Muscle layer of colon (tissue), 2 donors: Measurements from ENCODE around the gene ULK2.

Source experiments
- H3K27ac ChIP-seq: one replicate; pipeline ENCODE4 v1.7.0; 2013; ENCODE audit warnings: low read depth, mild to moderate bottlenecking, low read length, moderate library complexity
- H3K27me3 ChIP-seq, 2 donors: one replicate each; pipeline ENCODE4 v1.7.0; 2013; ENCODE audit warnings: low read length in 2 of 2, mild to moderate bottlenecking in 2 of 2; ENCODE audit not compliant: insufficient read depth in 2 of 2, control insufficient read depth in 1 of 2
- H3K36me3 ChIP-seq: one replicate; pipeline ENCODE4 v1.7.0; 2013; ENCODE audit warnings: mild to moderate bottlenecking, low read length; ENCODE audit not compliant: insufficient read depth
- H3K4me1 ChIP-seq: one replicate; pipeline ENCODE4 v1.7.0; 2013; ENCODE audit warnings: mild to moderate bottlenecking, low read length; ENCODE audit not compliant: insufficient read depth
- H3K4me3 ChIP-seq, 2 donors: one replicate each; pipeline ENCODE4 v1.7.0; 2013; ENCODE audit warnings: low read length in 2 of 2, low read depth in 1 of 2, mild to moderate bottlenecking in 1 of 2, moderate library complexity in 1 of 2
- H3K9ac ChIP-seq: one replicate; pipeline ENCODE4 v1.7.0; 2013; ENCODE audit warnings: low read length
- H3K9me3 ChIP-seq: one replicate; pipeline ENCODE4 v1.7.0; 2013; ENCODE audit warnings: mild to moderate bottlenecking, low read length
- donor health status: abdominal sarcoma.
- donor health status: Adenocarcinoma of cecum.

Gene ULK2

GRCh38 chr17:19763416-19763815 is 104.3 kb downstream of the ULK2 start:
- no peak overlapping the region for H3K9ac ChIP-seq
- no peaks in the 10 kb centered on the region for H3K4me1 ChIP-seq
- no peaks in the 10 kb centered on the region for H3K36me3 ChIP-seq
- H3K27ac ChIP-seq: no peak overlapping the region
- no peaks in the 10 kb centered on the region for H3K27me3 ChIP-seq
- H3K9me3 ChIP-seq: no peaks in the 10 kb centered on the region
- H3K4me3 ChIP-seq: no peak overlapping the region

- no peaks in the 10 kb centered on the region for H3K36me3 ChIP-seq
- no peaks in the 10 kb centered on the region for H3K4me1 ChIP-seq
- H3K4me3 ChIP-seq: no peak overlapping the region
- H3K9ac ChIP-seq: no peak overlapping the region
- no peaks in the 10 kb centered on the region for H3K27me3 ChIP-seq
- no peak overlapping the region for H3K27ac ChIP-seq
- H3K9me3 ChIP-seq: no peaks in the 10 kb centered on the region
Observed at GRCh38 chr17:19762515-19762961, 105.2 kb downstream of the ULK2 start.

- H3K9ac ChIP-seq: no peak overlapping the region
- H3K36me3 ChIP-seq: no peaks in the 10 kb centered on the region
- no peak overlapping the region for H3K27ac ChIP-seq
- no peaks in the 10 kb centered on the region for H3K9me3 ChIP-seq
- no peaks in the 10 kb centered on the region for H3K4me1 ChIP-seq
- no peaks in the 10 kb centered on the region for H3K27me3 ChIP-seq
- no peak overlapping the region for H3K4me3 ChIP-seq
Observed at GRCh38 chr17:19760746-19761145, 107.0 kb downstream of the ULK2 start.

- Histone ChIP-seq H3K4me3 (no peak overlapping the region), H3K27me3 (no peaks in the 10 kb centered on the region), H3K9me3 (no peaks in the 10 kb centered on the region), H3K27ac (no peak overlapping the region), H3K4me1 (no peaks in the 10 kb centered on the region), H3K9ac (no peak overlapping the region), H3K36me3 (no peaks in the 10 kb centered on the region)
Observed at GRCh38 chr17:19759568-19760549, 107.9 kb downstream of the ULK2 start.

- no peaks in the 10 kb centered on the region for H3K4me1 ChIP-seq
- H3K27me3 ChIP-seq: no peaks in the 10 kb centered on the region
- H3K27ac ChIP-seq: no peak overlapping the region
- H3K9ac ChIP-seq: no peak overlapping the region
- H3K4me3 ChIP-seq: no peak overlapping the region
- H3K9me3 ChIP-seq: no peaks in the 10 kb centered on the region
- no peaks in the 10 kb centered on the region for H3K36me3 ChIP-seq
Observed at GRCh38 chr17:19757536-19758180, 110.1 kb downstream of the ULK2 start.

- Histone ChIP-seq H3K27me3 (no peaks in the 10 kb centered on the region), H3K9me3 (no peaks in the 10 kb centered on the region), H3K36me3 (no peaks in the 10 kb centered on the region), H3K27ac (no peak overlapping the region), H3K9ac (no peak overlapping the region), H3K4me1 (no peaks in the 10 kb centered on the region), H3K4me3 (no peak overlapping the region)
Observed at GRCh38 chr17:19756546-19756945, 111.2 kb downstream of the ULK2 start.

- H3K27me3 ChIP-seq: no peaks in the 10 kb centered on the region
- no peaks in the 10 kb centered on the region for H3K36me3 ChIP-seq
- H3K27ac ChIP-seq: no peak overlapping the region
- H3K9ac ChIP-seq: no peak overlapping the region
- H3K4me3 ChIP-seq: no peak overlapping the region
- H3K4me1 ChIP-seq: no peaks in the 10 kb centered on the region
- no peaks in the 10 kb centered on the region for H3K9me3 ChIP-seq
Observed at GRCh38 chr17:19755821-19756510, 111.8 kb downstream of the ULK2 start.

- H3K27me3 ChIP-seq: no peaks in the 10 kb centered on the region
- no peaks in the 10 kb centered on the region for H3K36me3 ChIP-seq
- no peaks in the 10 kb centered on the region for H3K4me1 ChIP-seq
- no peak overlapping the region for H3K9ac ChIP-seq
- H3K27ac ChIP-seq: no peak overlapping the region
- no peak overlapping the region for H3K4me3 ChIP-seq
- H3K9me3 ChIP-seq: no peaks in the 10 kb centered on the region
Observed at GRCh38 chr17:19755392-19755791, 112.3 kb downstream of the ULK2 start.

- Histone ChIP-seq H3K27me3 (no peaks in the 10 kb centered on the region), H3K36me3 (no peaks in the 10 kb centered on the region), H3K27ac (no peak overlapping the region), H3K4me3 (no peak overlapping the region), H3K9ac (no peak overlapping the region), H3K9me3 (no peaks in the 10 kb centered on the region), H3K4me1 (no peaks in the 10 kb centered on the region)
Observed at GRCh38 chr17:19753661-19754463, 113.9 kb downstream of the ULK2 start.

GRCh38 chr17:19753051-19753509 is 114.7 kb downstream of the ULK2 start:
- H3K9ac ChIP-seq: no peak overlapping the region
- no peaks in the 10 kb centered on the region for H3K27me3 ChIP-seq
- H3K4me3 ChIP-seq: no peak overlapping the region
- no peaks in the 10 kb centered on the region for H3K4me1 ChIP-seq
- H3K27ac ChIP-seq: peak overlapping the region; percentile 63
- no peaks in the 10 kb centered on the region for H3K9me3 ChIP-seq
- H3K36me3 ChIP-seq: no peaks in the 10 kb centered on the region
